Ovary (tissue), 9 donors: ENCODE data around the gene GLT1D1. TPM values are rescaled to one million over a fixed set of nuclear protein-coding genes. Genes with fewer than 3 reads are reported as not detected.

Experiments used
- DNase-seq, 5 donors: peaks; one replicate each; pipeline ENCODE4 v3.0.0-alpha.2; 2019 to 2020
- H3K27ac ChIP-seq, 2 donors: fragments of 200-600 bp; one replicate each; pipeline versions ENCODE4 v1.5.1 to v1.8.0; 2019 to 2022
- H3K27me3 ChIP-seq: fragments of 200-600 bp; one replicate; pipeline ENCODE4 v1.8.0; 2022
- H3K36me3 ChIP-seq: fragments of 200-600 bp; sonication (generic); one replicate; pipeline ENCODE4 v1.5.1; 2019
- H3K4me1 ChIP-seq: one replicate; pipeline ENCODE4 v1.8.1; 2013; ENCODE audit warnings: mild to moderate bottlenecking, moderate library complexity; ENCODE audit not compliant: insufficient read depth
- H3K4me3 ChIP-seq: fragments of 200-600 bp; sonication (generic); one replicate; pipeline ENCODE4 v1.5.1; 2017
- H3K9me3 ChIP-seq, 2 donors: fragments of 200-600 bp in 1 of 2; sonication (generic) in 1 of 2; one replicate each; pipeline versions ENCODE4 v1.5.1 to v1.8.1; 2013 to 2019; ENCODE audit warnings: mild to moderate bottlenecking in 1 of 2, moderate library complexity in 1 of 2
- CTCF ChIP-seq, 3 donors: fragments of 450-650 bp in 2 of 3; fragments of 200-600 bp in 1 of 3; IDR thresholded peaks; one replicate each; pipeline versions ENCODE4 v1.5.1 to v1.8.0; 2016 to 2022; ENCODE audit warnings: antibody characterized with exemption in 3 of 3, mild to moderate bottlenecking in 1 of 3
- EP300 ChIP-seq: sonication (generic); formaldehyde crosslinking; IDR thresholded peaks from one replicate; pipeline ENCODE4 v1.6.1; 2017; ENCODE audit warnings: antibody characterized with exemption
- POLR2A ChIP-seq: fragments of 450-650 bp; IDR thresholded peaks from one replicate; pipeline ENCODE4 v1.6.1; 2017; ENCODE audit warnings: antibody characterized with exemption, mild to moderate bottlenecking, moderate library complexity
- WGBS, 3 donors: extraction: QIAGEN DNeasy Blood & Tissue Kit in 1 of 3; methylation state at CpG; one replicate each; pipeline versions ENCODE4 v1.1.5 to v1.1.7; 2013 to 2017; 5-methylcytosine and 5-hydroxymethylcytosine counted together
- intact Hi-C, 4 donors: fragments of 100-400 bp; cut with DNase I; formaldehyde crosslinking; loops; one replicate each; pipeline versions ENCODE4 v1.11.0 to v1.15.1; 2022 to 2023
- polyA plus RNA-seq, 2 donors: library from polyadenylated mRNA; stranded (reverse); fragments of 200-250 nt in 1 of 2; fragments of 350-450 nt in 1 of 2; fragmentation: Illumina TruSeq in 1 of 2; extraction: RNeasy Lipid Tissue Mini Kit (QIAGEN cat#74804) in 1 of 2; gene quantifications; one replicate each; pipeline ENCODE4 v1.2.3, GENCODE V29; 2013 to 2014
- total RNA-seq, 7 donors: library from RNA; depleted of rRNA in 2 of 7; stranded (reverse); fragments of >200 nt in 2 of 7; fragmentation: NEBNext Ultra II Directional in 3 of 7; extraction: Animal tissue kit (Norgen Biotek cat#: 25700) in 3 of 7; gene quantifications; one replicate each; pipeline versions ENCODE4 v1.1.0 to v1.2.4, GENCODE V29; 2016 to 2023
- donor health status: DM: no; HTN: no; CAD: no; lungs with moderate emphysema.
- donor health status: DM: no; HTN: no; CAD: no.
- donor health status: Bipolar disorder and iron deficiency.
- donor health status: DM: yes; HTN: yes; CAD: no.
- donor health status: DM: no; HTN: no; CAD: no.
- donor health status: DM: yes; HTN: yes; CAD: no.

Gene GLT1D1
- total and polyA plus RNA-seq, 9 donors, result 0.12 to 0.61 (median 0.24) TPM; not detected in 1

DNA sequence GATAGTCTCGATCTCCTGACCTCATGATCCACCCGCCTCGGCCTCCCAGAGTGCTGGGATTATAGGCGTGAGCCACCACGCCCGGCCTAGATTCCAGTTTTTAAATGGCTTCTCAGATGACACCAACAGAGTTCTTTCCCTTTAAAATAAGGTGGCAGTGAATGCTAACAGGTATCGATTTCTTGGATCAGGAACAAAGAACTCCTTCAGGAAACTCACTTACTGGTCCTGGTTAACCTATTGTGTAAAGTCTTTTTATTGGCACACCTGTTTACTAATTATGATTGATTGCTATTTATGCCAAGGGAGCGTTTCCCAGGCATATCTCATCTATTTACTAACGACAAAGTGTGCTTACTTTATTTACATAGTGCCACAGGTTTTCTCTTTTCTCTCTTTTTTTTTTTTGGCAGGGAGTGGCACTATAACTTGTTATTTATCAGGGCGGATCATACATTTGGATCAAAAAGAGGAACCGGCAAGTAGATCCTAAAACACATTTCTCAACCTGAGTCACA is 89.7 kb downstream of the GLT1D1 start:
- Histone ChIP-seq H3K4me1 (no peaks in the 10 kb centered on the region), H3K4me3 (no peak overlapping the region), H3K27me3 (no peaks in the 10 kb centered on the region), H3K36me3 (no peaks in the 10 kb centered on the region), H3K27ac (no peak overlapping the region), H3K9me3 (no peaks in the 10 kb centered on the region)
- intact Hi-C loops, result no loop called here
- DNase-seq, result no peak
- WGBS, 3 donors, result 80 to 90% (median 84%) methylated on average over 11 of the region's 11 CpGs
- TF ChIP-seq EP300 (no peak), POLR2A (no peak), CTCF (IDR thresholded peaks at IDR 0.05) (no peak)

DNA sequence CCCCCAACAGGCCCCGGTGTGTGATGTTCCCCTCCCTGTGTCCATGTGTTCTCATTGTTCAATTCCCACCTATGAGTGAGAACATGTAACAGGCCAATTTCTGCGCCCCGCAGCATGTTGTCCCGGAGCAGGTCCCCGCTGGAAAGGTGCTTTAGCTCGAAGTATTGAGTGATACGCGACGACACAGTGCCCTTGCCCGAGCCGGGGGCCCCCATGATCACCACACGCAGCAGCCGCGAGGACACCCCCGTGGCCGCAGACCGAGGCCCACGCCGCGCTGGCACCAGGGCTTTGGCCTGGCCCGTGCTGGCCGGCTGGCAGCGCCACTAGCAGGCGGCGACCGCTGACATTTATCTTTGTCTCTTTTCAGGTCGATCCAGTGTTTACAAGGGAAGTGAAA is 91.7 kb downstream of the GLT1D1 start:
- WGBS, 3 donors, result 94 to 96% (median 95%) methylated on average over 27 of the region's 27 CpGs
- no peak overlapping the region for H3K4me3 ChIP-seq
- no peaks in the 10 kb centered on the region for H3K9me3 ChIP-seq
- TF ChIP-seq CTCF (IDR thresholded peaks at IDR 0.05) (no peak), POLR2A (no peak), EP300 (no peak)
- no peaks in the 10 kb centered on the region for H3K36me3 ChIP-seq
- no peaks in the 10 kb centered on the region for H3K27me3 ChIP-seq
- H3K4me1 ChIP-seq, result no peaks in the 10 kb centered on the region
- intact Hi-C loops, result no loop called here
- no peak overlapping the region for H3K27ac ChIP-seq
- no peak for DNase-seq

DNA sequence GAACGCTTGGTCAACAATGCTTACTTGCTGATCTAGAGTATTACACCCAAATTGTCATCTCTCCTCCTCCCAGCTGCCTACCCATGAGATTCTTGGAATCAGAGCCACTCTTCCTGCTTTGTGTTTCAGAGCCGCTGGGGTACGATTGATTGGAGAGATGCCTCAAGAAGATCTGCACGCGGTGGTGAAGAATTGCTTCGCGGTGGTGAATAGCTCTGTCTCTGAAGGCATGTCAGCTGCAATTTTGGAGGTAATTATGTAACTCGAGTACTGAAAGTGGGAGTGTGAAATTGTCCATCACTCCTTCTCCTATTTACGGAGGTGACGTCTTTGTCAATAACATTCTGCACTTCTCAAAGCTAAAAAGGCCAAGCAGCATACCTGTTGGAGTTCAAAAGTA is 93.9 kb downstream of the GLT1D1 start:
- H3K27ac ChIP-seq, result no peak overlapping the region
- H3K4me3 ChIP-seq, result no peak overlapping the region
- TF ChIP-seq EP300 (no peak), POLR2A (no peak), CTCF (IDR thresholded peaks at IDR 0.05) (no peak)
- H3K36me3 ChIP-seq, result no peaks in the 10 kb centered on the region
- H3K9me3 ChIP-seq, result no peaks in the 10 kb centered on the region
- WGBS, 3 donors, result 45 to 67% (median 48%) methylated on average over 10 of the region's 10 CpGs
- intact Hi-C loops, result no loop called here
- H3K27me3 ChIP-seq, result no peaks in the 10 kb centered on the region
- no peak for DNase-seq
- H3K4me1 ChIP-seq, result no peaks in the 10 kb centered on the region

GRCh38 chr12:128949086-128949485 is 95.8 kb downstream of the GLT1D1 start:
- Histone ChIP-seq H3K4me3 (no peak overlapping the region), H3K36me3 (no peaks in the 10 kb centered on the region), H3K27me3 (no peaks in the 10 kb centered on the region), H3K9me3 (no peaks in the 10 kb centered on the region), H3K27ac (no peak overlapping the region), H3K4me1 (no peaks in the 10 kb centered on the region)
- no peak for DNase-seq
- intact Hi-C loops, result no loop called here
- 80 to 87% (median 83%) methylated on average over 5 of the region's 5 CpGs for WGBS, 3 donors
- TF ChIP-seq POLR2A (no peak), CTCF (IDR thresholded peaks at IDR 0.05) (no peak), EP300 (no peak)
